Measurements from ENCODE around the gene KLHL26. TPM values are rescaled to one million over a fixed set of nuclear protein-coding genes. Genes with fewer than 3 reads are reported as not detected.

Gene KLHL26
- total RNA-seq, 2 experiments from 2014 or later, result 13.7 to 19.0 TPM

- no peak for DNase-seq
- CTCF ChIA-PET, result no interaction called here
Observed at GRCh38 chr19:18668252-18668631, 31.4 kb downstream of the KLHL26 start.

GRCh38 chr19:18668744-18669523 is 32.1 kb downstream of the KLHL26 start:
- H3K36me3 Mint-ChIP-seq (ENCODE audit: low read depth), result peaks cover 25% of the 10 kb centered on the region
- Histone ChIP-seq H3K4me1 (ENCODE audit: insufficient read depth, low read length) (peaks cover 4% of the 10 kb centered on the region), H3K36me3 (ENCODE audit: insufficient read depth, low read length) (peaks cover 29% of the 10 kb centered on the region), H3K27ac (ENCODE audit: low read depth in 1 of 2, low read length in 2 of 2) (no peak overlapping the region), H3K27me3 (ENCODE audit: control insufficient read depth in 1 of 2, insufficient read depth in 2 of 2, low read length in 2 of 2) (no peaks in the 10 kb centered on the region), H3K4me3 (ENCODE audit: low read length) (no peak overlapping the region), H3K9me3 (ENCODE audit: control insufficient read depth in 1 of 2, insufficient read depth in 1 of 2, low read length in 2 of 2) (no peaks in the 10 kb centered on the region)
- H3K9me3 Mint-ChIP-seq, result no peaks in the 10 kb centered on the region
- ChIA-PET POLR2A (no interaction called here), CTCF (no interaction called here)
- no peak for ATAC-seq (ENCODE audit: poor library complexity)
- H3K27me3 Mint-ChIP-seq, result no peaks in the 10 kb centered on the region
- H3K4me3 Mint-ChIP-seq, result no peak overlapping the region
- H3K4me1 Mint-ChIP-seq (ENCODE audit: low read depth), result peaks cover 5% of the 10 kb centered on the region
- DNase-seq, result no peak
- no peak overlapping the region for H3K27ac Mint-ChIP-seq
- intact Hi-C loops (cut with DNase I, micrococcal nuclease), result no loop called here
- TF ChIP-seq CTCF (IDR thresholded peaks at IDR 0.05), result no peak

More at GRCh38 chr19:18668252-18668631, 31.4 kb downstream of the KLHL26 start:
- intact Hi-C loops (cut with DNase I, micrococcal nuclease), result no loop called here
- no peak overlapping the region for H3K27ac Mint-ChIP-seq
- no peaks in the 10 kb centered on the region for H3K27me3 ChIP-seq (ENCODE audit: control insufficient read depth in 1 of 2, insufficient read depth in 2 of 2, low read length in 2 of 2)
- TF ChIP-seq CTCF (IDR thresholded peaks at IDR 0.05), result no peak
- POLR2A ChIA-PET, result no interaction called here
- H3K27ac ChIP-seq (ENCODE audit: low read depth in 1 of 2, low read length in 2 of 2), result no peak overlapping the region
- peaks cover 12% of the 10 kb centered on the region for H3K4me1 Mint-ChIP-seq (ENCODE audit: low read depth)
- ATAC-seq (ENCODE audit: poor library complexity), result no peak
- H3K9me3 ChIP-seq (ENCODE audit: control insufficient read depth in 1 of 2, insufficient read depth in 1 of 2, low read length in 2 of 2), result no peaks in the 10 kb centered on the region
- no peak overlapping the region for H3K4me3 Mint-ChIP-seq
- no peaks in the 10 kb centered on the region for H3K27me3 Mint-ChIP-seq
- peaks cover 27% of the 10 kb centered on the region for H3K36me3 Mint-ChIP-seq (ENCODE audit: low read depth)
- H3K36me3 ChIP-seq (ENCODE audit: insufficient read depth, low read length), result peaks cover 29% of the 10 kb centered on the region
- H3K4me3 ChIP-seq (ENCODE audit: low read length), result no peak overlapping the region
- H3K4me1 ChIP-seq (ENCODE audit: insufficient read depth, low read length), result peaks cover 4% of the 10 kb centered on the region
- H3K9me3 Mint-ChIP-seq, result no peaks in the 10 kb centered on the region

DNA sequence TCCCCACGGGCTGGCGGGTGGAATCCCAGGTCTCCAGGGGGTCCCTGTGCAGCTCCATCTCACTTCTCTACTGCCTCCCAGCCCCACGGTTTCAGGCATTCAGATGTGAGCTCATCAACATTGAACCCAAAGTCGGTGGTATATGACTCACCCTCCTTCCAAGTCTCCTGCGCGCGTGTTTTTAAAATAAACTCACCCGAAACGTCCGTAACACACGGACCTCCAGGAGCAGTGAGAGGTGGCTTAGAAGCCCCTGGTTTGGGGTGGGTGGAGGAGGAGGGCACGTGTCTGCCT is 32.6 kb downstream of the KLHL26 start:
- no peaks in the 10 kb centered on the region for H3K4me1 ChIP-seq (ENCODE audit: insufficient read depth, low read length)
- Mint-ChIP-seq H3K4me3 (no peak overlapping the region), H3K9me3 (no peaks in the 10 kb centered on the region), H3K27me3 (no peaks in the 10 kb centered on the region), H3K4me1 (ENCODE audit: low read depth) (no peaks in the 10 kb centered on the region), H3K27ac (no peak overlapping the region), H3K36me3 (ENCODE audit: low read depth) (peaks cover 21% of the 10 kb centered on the region)
- H3K4me3 ChIP-seq (ENCODE audit: low read length), result no peak overlapping the region
- DNase-seq, result no peak
- H3K27ac ChIP-seq (ENCODE audit: low read depth in 1 of 2, low read length in 2 of 2), result no peak overlapping the region
- ChIA-PET CTCF (no interaction called here), POLR2A (no interaction called here)
- no peak for TF ChIP-seq CTCF (IDR thresholded peaks at IDR 0.05)
- ATAC-seq (ENCODE audit: poor library complexity), result no peak
- H3K36me3 ChIP-seq (ENCODE audit: insufficient read depth, low read length), result peaks cover 25% of the 10 kb centered on the region
- no peaks in the 10 kb centered on the region for H3K9me3 ChIP-seq (ENCODE audit: control insufficient read depth in 1 of 2, insufficient read depth in 1 of 2, low read length in 2 of 2)
- intact Hi-C loops (cut with DNase I, micrococcal nuclease), result no loop called here
- no peaks in the 10 kb centered on the region for H3K27me3 ChIP-seq (ENCODE audit: control insufficient read depth in 1 of 2, insufficient read depth in 2 of 2, low read length in 2 of 2)
